MM.1S (cell line): Measurements from ENCODE around the gene STXBP1.

ENCODE experiments used
- DNase-seq: peaks from one replicate; pipeline ENCODE4 v3.0.0-alpha.2; 2015
- H2AFZ ChIP-seq: fragments of 300-600 bp; sonication (generic); 2 replicates; pipeline ENCODE4 v1.6.0; 2016; ENCODE audit warnings: antibody characterized with exemption, low read length
- H3F3A ChIP-seq: fragments of 300-600 bp; sonication (generic); 2 replicates; pipeline ENCODE4 v1.6.1; 2016; ENCODE audit warnings: mild to moderate bottlenecking, antibody characterized with exemption, low read length, moderate library complexity, mixed read lengths; ENCODE audit not compliant: insufficient read depth
- H3K27ac ChIP-seq: fragments of 300-600 bp; sonication (generic); 2 replicates; pipeline ENCODE4 v1.5.1; 2016; ENCODE audit warnings: mild to moderate bottlenecking, low read length
- H3K27me3 ChIP-seq: fragments of 300-600 bp; sonication (generic); replicated peaks from 2 replicates; pipeline ENCODE4 v1.6.0; 2016; ENCODE audit warnings: low read length; ENCODE audit not compliant: insufficient read depth
- H3K36me3 ChIP-seq: fragments of 300-600 bp; sonication (generic); replicated peaks from 2 replicates; pipeline ENCODE4 v1.6.1; 2016; ENCODE audit warnings: mild to moderate bottlenecking, low read length, mixed read lengths; ENCODE audit not compliant: insufficient read depth
- H3K4me1 ChIP-seq: fragments of 300-600 bp; sonication (generic); 2 replicates; pipeline ENCODE4 v1.6.1; 2016; ENCODE audit warnings: low read length, mixed read lengths
- H3K4me2 ChIP-seq: fragments of 300-600 bp; sonication (generic); 2 replicates; pipeline ENCODE4 v1.6.0; 2016; ENCODE audit warnings: low read depth, low read length
- H3K4me3 ChIP-seq: fragments of 300-600 bp; sonication (generic); 2 replicates; pipeline ENCODE4 v1.5.1; 2016; ENCODE audit warnings: low read length, mixed read lengths
- H3K79me2 ChIP-seq: fragments of 300-600 bp; sonication (generic); 2 replicates; pipeline ENCODE4 v1.6.1; 2016; ENCODE audit warnings: mixed run types, low read length, mixed read lengths
- H3K9ac ChIP-seq: fragments of 300-600 bp; sonication (generic); 2 replicates; pipeline ENCODE4 v1.6.1; 2016; ENCODE audit warnings: low read length, mixed read lengths
- H3K9me2 ChIP-seq: fragments of 300-600 bp; sonication (generic); replicated peaks from 2 replicates; pipeline ENCODE4 v1.6.1; 2016; ENCODE audit warnings: mild to moderate bottlenecking, low read length, mixed read lengths; ENCODE audit not compliant: insufficient read depth
- H3K9me3 ChIP-seq: fragments of 300-600 bp; sonication (generic); replicated peaks from 2 replicates; pipeline ENCODE4 v1.6.1; 2016; ENCODE audit warnings: mild to moderate bottlenecking, low read length, mixed read lengths; ENCODE audit not compliant: insufficient read depth
- H4K20me1 ChIP-seq: fragments of 300-600 bp; sonication (generic); 2 replicates; pipeline ENCODE4 v1.6.1; 2016; ENCODE audit warnings: mild to moderate bottlenecking, low read length, moderate library complexity, mixed read lengths; ENCODE audit not compliant: insufficient read depth
- CTCF ChIP-seq: fragments of 300-600 bp; sonication (generic); IDR thresholded peaks from 2 replicates; pipeline ENCODE4 v1.5.1; 2016; ENCODE audit warnings: antibody characterized with exemption, low read length, mixed read lengths
- EZH2 ChIP-seq: fragments of 300-600 bp; sonication (generic); optimal IDR thresholded peaks from 2 replicates; pipeline ENCODE3; 2017; ENCODE audit warnings: low read depth, mild to moderate bottlenecking, antibody characterized with exemption, low read length, mixed read lengths
- EZH2phosphoT487 ChIP-seq: fragments of 300-600 bp; sonication (generic); IDR thresholded peaks from 2 replicates; pipeline ENCODE4 v1.6.1; 2018; ENCODE audit warnings: antibody characterized with exemption, low read length

STXBP1 gene

GRCh38 chr9:127715470-127716337 lies 103.6 kb downstream of the STXBP1 start, which contains the start of the genes PTRH1 and TTC16:
Gene PTRH1, minus strand, starts transcription at chr9:127715663. Its CDS starts 24 bp downstream, at chr9:127715639.
Gene TTC16, plus strand, starts transcription at chr9:127716079. Its CDS starts 67 bp downstream, at chr9:127716146.
- TF ChIP-seq EZH2, result no peak
- TF ChIP-seq CTCF, result no peak
- no peak for TF ChIP-seq EZH2phosphoT487
- peak within 1 kb of the TSS; percentile 26; the same call in 1 of the 2 replicates for H3K27ac ChIP-seq
- peak within 1 kb of the TSS; percentile 73 for H3K4me2 ChIP-seq
- no peaks in the 10 kb centered on the region for H3K4me1 ChIP-seq
- no peaks in the 10 kb centered on the region for H3F3A ChIP-seq
- H3K27me3 ChIP-seq, result no peaks in the 10 kb centered on the region
- peak within 1 kb of the TSS; percentile 89 for H2AFZ ChIP-seq
- no peaks in the 10 kb centered on the region for H3K9me3 ChIP-seq
- peak within 1 kb of the TSS; percentile 66 for H3K9ac ChIP-seq
- DNase-seq, result peak; percentile 97
- H3K36me3 ChIP-seq, result no peaks in the 10 kb centered on the region
- H3K4me3 ChIP-seq, result peak within 1 kb of the TSS; percentile 80
- no peaks in the 10 kb centered on the region for H4K20me1 ChIP-seq
- H3K79me2 ChIP-seq, result no peaks in the 10 kb centered on the region
- no peaks in the 10 kb centered on the region for H3K9me2 ChIP-seq

GRCh38 chr9:127716412-127716811 lies 104.3 kb downstream of the STXBP1 start:
- H3K4me1 ChIP-seq, result no peaks in the 10 kb centered on the region
- H3K79me2 ChIP-seq, result no peaks in the 10 kb centered on the region
- peak overlapping the region; percentile 89 for H2AFZ ChIP-seq
- no peak for DNase-seq
- H3K36me3 ChIP-seq, result no peaks in the 10 kb centered on the region
- H3K9me2 ChIP-seq, result no peaks in the 10 kb centered on the region
- no peaks in the 10 kb centered on the region for H3K9me3 ChIP-seq
- no peak for TF ChIP-seq EZH2phosphoT487
- TF ChIP-seq EZH2, result no peak
- no peak for TF ChIP-seq CTCF
- peak overlapping the region; percentile 73 for H3K4me2 ChIP-seq
- no peak overlapping the region for H3K27ac ChIP-seq
- H3K9ac ChIP-seq, result peak overlapping the region; percentile 66; the same call in 1 of the 2 replicates
- no peaks in the 10 kb centered on the region for H4K20me1 ChIP-seq
- peak overlapping the region; percentile 80 for H3K4me3 ChIP-seq
- no peaks in the 10 kb centered on the region for H3K27me3 ChIP-seq
- no peaks in the 10 kb centered on the region for H3F3A ChIP-seq

- no peaks in the 10 kb centered on the region for H3K27me3 ChIP-seq
- H4K20me1 ChIP-seq, result no peaks in the 10 kb centered on the region
- H3K4me2 ChIP-seq, result no peak overlapping the region
- H3K36me3 ChIP-seq, result no peaks in the 10 kb centered on the region
- H2AFZ ChIP-seq, result no peak overlapping the region
- H3K4me1 ChIP-seq, result no peaks in the 10 kb centered on the region
- no peaks in the 10 kb centered on the region for H3K79me2 ChIP-seq
- H3K9me3 ChIP-seq, result no peaks in the 10 kb centered on the region
- H3K9me2 ChIP-seq, result no peaks in the 10 kb centered on the region
- no peak overlapping the region for H3K4me3 ChIP-seq
- no peak for TF ChIP-seq EZH2phosphoT487
- H3F3A ChIP-seq, result no peaks in the 10 kb centered on the region
- no peak for DNase-seq
- H3K9ac ChIP-seq, result no peak overlapping the region
- H3K27ac ChIP-seq, result no peak overlapping the region
These were observed 105.7 kb downstream of the STXBP1 start for GRCh38 chr9:127717766-127718165.
